ENCODE results near the gene ARID3A. TPM values are rescaled to one million over a fixed set of nuclear protein-coding genes. Genes with fewer than 3 reads are reported as not detected.

ARID3A gene
- polyA plus RNA-seq, 6 donors from 2014 or later = 0.13 to 1.1 (median 0.59) TPM

- Mint-ChIP-seq H3K9me3 (peaks cover 0 to 1% (median 0%) of the 10 kb centered on the region in 7 donors), H3K27me3 (peaks cover 6 to 19% (median 18%) of the 10 kb centered on the region in 3 donors), H3K36me3 (peaks cover 0 to 5% of the 10 kb centered on the region in 2 donors), H3K27ac (peak overlapping the region in 1 of 6 donors; percentile 78), H3K4me3 (no peak overlapping the region), H3K4me1 (peaks cover 7 to 24% (median 13%) of the 10 kb centered on the region in 3 donors)
- DNase-seq (no peak), ATAC-seq (ENCODE audit: low read depth in 2 of 2) (no peak)
Measured at GRCh38 chr19:1004204-1004802, 78.5 kb downstream of the ARID3A start.

- Mint-ChIP-seq H3K4me1 (peaks cover 7 to 22% (median 12%) of the 10 kb centered on the region in 3 donors), H3K36me3 (peaks cover 0 to 5% of the 10 kb centered on the region in 2 donors), H3K27ac (peak overlapping the region in 1 of 6 donors; percentile 48), H3K27me3 (peaks cover 5 to 16% (median 12%) of the 10 kb centered on the region in 3 donors), H3K4me3 (no peak overlapping the region), H3K9me3 (peaks cover 0 to 1% (median 0%) of the 10 kb centered on the region in 7 donors)
- DNase-seq = no peak
- ATAC-seq (ENCODE audit: low read depth in 2 of 2) = no peak
Measured at GRCh38 chr19:1004803-1005664, 79.2 kb downstream of the ARID3A start.

- Mint-ChIP-seq H3K36me3 (peaks cover 0 to 5% of the 10 kb centered on the region in 2 donors), H3K9me3 (peaks cover 0 to 1% (median 0%) of the 10 kb centered on the region in 7 donors), H3K4me1 (peaks cover 4 to 12% (median 7%) of the 10 kb centered on the region in 3 donors), H3K27ac (peak overlapping the region in 2 of 6 donors; percentile 57 to 82), H3K27me3 (peaks cover 5 to 9% (median 7%) of the 10 kb centered on the region in 3 donors), H3K4me3 (no peak overlapping the region)
- ATAC-seq (ENCODE audit: low read depth in 2 of 2) (no peak), DNase-seq (no peak)
Measured at GRCh38 chr19:1006711-1007398, 81.0 kb downstream of the ARID3A start.

- H3K27me3 Mint-ChIP-seq = peaks cover 2 to 5% (median 3%) of the 10 kb centered on the region in 3 donors
Measured at GRCh38 chr19:1007399-1008251, 81.8 kb downstream of the ARID3A start.

GRCh38 chr19:1008268-1009040, 82.6 kb downstream of the ARID3A start:
- Mint-ChIP-seq H3K9me3 (peaks cover 0 to 1% (median 0%) of the 10 kb centered on the region in 7 donors), H3K4me1 (peaks cover 0 to 7% (median 7%) of the 10 kb centered on the region in 3 donors), H3K27ac (no peak overlapping the region), H3K4me3 (peak overlapping the region in 1 of 8 donors; percentile 51), H3K27me3 (no peaks in the 10 kb centered on the region), H3K36me3 (peaks cover 0 to 5% of the 10 kb centered on the region in 2 donors)
- ATAC-seq (ENCODE audit: low read depth in 2 of 2) (no peak), DNase-seq (no peak)

More at GRCh38 chr19:1007399-1008251, 81.8 kb downstream of the ARID3A start:
- Mint-ChIP-seq H3K36me3 (peaks cover 0 to 5% of the 10 kb centered on the region in 2 donors), H3K4me1 (peaks cover 3 to 8% (median 7%) of the 10 kb centered on the region in 3 donors), H3K4me3 (no peak overlapping the region), H3K27ac (peak overlapping the region in 1 of 6 donors; percentile 57), H3K9me3 (peaks cover 0 to 1% (median 0%) of the 10 kb centered on the region in 7 donors)
- no peak for ATAC-seq (ENCODE audit: low read depth in 2 of 2)
- no peak for DNase-seq

GRCh38 chr19:1009041-1009980, 83.5 kb downstream of the ARID3A start:
- H3K4me1 Mint-ChIP-seq = peaks cover 2 to 14% (median 7%) of the 10 kb centered on the region in 3 donors
- peaks cover 0 to 1% (median 0%) of the 10 kb centered on the region in 7 donors for H3K9me3 Mint-ChIP-seq
- H3K4me3 Mint-ChIP-seq = no peak overlapping the region
- peaks cover 0 to 5% of the 10 kb centered on the region in 2 donors for H3K36me3 Mint-ChIP-seq
- no peak for DNase-seq
- H3K27me3 Mint-ChIP-seq = no peaks in the 10 kb centered on the region
- no peak overlapping the region for H3K27ac Mint-ChIP-seq
- ATAC-seq (ENCODE audit: low read depth in 2 of 2) = no peak

- Mint-ChIP-seq H3K9me3 (peaks cover 0 to 1% (median 0%) of the 10 kb centered on the region in 7 donors), H3K27ac (peak overlapping the region in 1 of 6 donors; percentile 81), H3K4me3 (no peak overlapping the region), H3K27me3 (no peaks in the 10 kb centered on the region), H3K4me1 (peaks cover 2 to 14% (median 7%) of the 10 kb centered on the region in 3 donors), H3K36me3 (peaks cover 0 to 5% of the 10 kb centered on the region in 2 donors)
- ATAC-seq (ENCODE audit: low read depth in 2 of 2) (no peak), DNase-seq (no peak)
Measured at GRCh38 chr19:1009981-1010538, 84.2 kb downstream of the ARID3A start.

GRCh38 chr19:1010586-1011510, 85.0 kb downstream of the ARID3A start:
- no peak overlapping the region for H3K4me3 Mint-ChIP-seq
- H3K36me3 Mint-ChIP-seq = peaks cover 0 to 5% of the 10 kb centered on the region in 2 donors
- H3K27ac Mint-ChIP-seq = no peak overlapping the region
- DNase-seq (no peak), ATAC-seq (ENCODE audit: low read depth in 2 of 2) (no peak)
- H3K27me3 Mint-ChIP-seq = no peaks in the 10 kb centered on the region
- H3K9me3 Mint-ChIP-seq = no peaks in the 10 kb centered on the region
- peaks cover 2 to 14% (median 5%) of the 10 kb centered on the region in 3 donors for H3K4me1 Mint-ChIP-seq

- no peaks in the 10 kb centered on the region for H3K27me3 Mint-ChIP-seq
- H3K36me3 Mint-ChIP-seq = peaks cover 0 to 2% of the 10 kb centered on the region in 2 donors
- H3K9me3 Mint-ChIP-seq = no peaks in the 10 kb centered on the region
- peaks cover 8 to 12% (median 9%) of the 10 kb centered on the region in 3 donors for H3K4me1 Mint-ChIP-seq
- no peak overlapping the region for H3K27ac Mint-ChIP-seq
- ATAC-seq (ENCODE audit: low read depth in 2 of 2) (no peak), DNase-seq (no peak)
- no peak overlapping the region for H3K4me3 Mint-ChIP-seq
Measured at GRCh38 chr19:1011831-1012333, 86.0 kb downstream of the ARID3A start.

- Mint-ChIP-seq H3K4me3 (no peak overlapping the region), H3K27ac (no peak overlapping the region), H3K9me3 (no peaks in the 10 kb centered on the region), H3K27me3 (no peaks in the 10 kb centered on the region), H3K4me1 (peaks cover 11 to 14% (median 13%) of the 10 kb centered on the region in 3 donors), H3K36me3 (no peaks in the 10 kb centered on the region)
- ATAC-seq (ENCODE audit: low read depth in 2 of 2) (no peak), DNase-seq (no peak)
Measured at GRCh38 chr19:1012334-1012733, 86.5 kb downstream of the ARID3A start.
